ENCODE measurements around the gene FAM83F.
"Not testable (repeated sequence)": the region's sequence is repeated elsewhere in the genome, so short reads cannot be mapped to it uniquely, and the experiment has no call there.

FAM83F gene

GRCh38 chr22:39966470-39966869 lies 28.3 kb upstream of the FAM83F start:
- DNase-seq = no peak

- DNase-seq = no peak
Observed at GRCh38 chr22:39967103-39967829, 27.5 kb upstream of the FAM83F start.

- no peak for DNase-seq
Observed at GRCh38 chr22:39967996-39968972, 26.5 kb upstream of the FAM83F start.

- no peak for DNase-seq
Observed at GRCh38 chr22:39970742-39971141, 24.0 kb upstream of the FAM83F start.

- no peak for DNase-seq
Observed at GRCh38 chr22:39972641-39973040, 22.1 kb upstream of the FAM83F start.

GRCh38 chr22:39973656-39974055 lies 21.1 kb upstream of the FAM83F start:
- DNase-seq = no peak

GRCh38 chr22:39974065-39974464 lies 20.7 kb upstream of the FAM83F start:
- DNase-seq = no peak

- DNase-seq = no peak
Observed at GRCh38 chr22:39979048-39979447, 15.7 kb upstream of the FAM83F start.

- no peak for DNase-seq
Observed at GRCh38 chr22:39979458-39979857, 15.3 kb upstream of the FAM83F start.

- no peak for DNase-seq
Observed at GRCh38 chr22:39980596-39980995, 14.2 kb upstream of the FAM83F start.

- no peak for DNase-seq
Observed at GRCh38 chr22:39983346-39983745, 11.4 kb upstream of the FAM83F start.

GRCh38 chr22:39984006-39984405 lies 10.7 kb upstream of the FAM83F start:
- DNase-seq = no peak

GRCh38 chr22:39984746-39985145 lies 10.0 kb upstream of the FAM83F start:
- no peak for DNase-seq

GRCh38 chr22:39985383-39986035 lies 9.2 kb upstream of the FAM83F start:
- no peak for DNase-seq

GRCh38 chr22:39988386-39989114 lies 6.2 kb upstream of the FAM83F start:
- no peak for DNase-seq

GRCh38 chr22:39989633-39990032 lies 5.1 kb upstream of the FAM83F start:
- DNase-seq = no peak

- no peak for DNase-seq
Observed at GRCh38 chr22:39990686-39991085, 4.1 kb upstream of the FAM83F start.

GRCh38 chr22:39991159-39991860 lies 3.4 kb upstream of the FAM83F start:
- no peak for DNase-seq

- no peak for DNase-seq
Observed at GRCh38 chr22:39992088-39992826, 2.5 kb upstream of the FAM83F start.

- not testable (repeated sequence) for DNase-seq
Observed at GRCh38 chr22:39992894-39993293, 1.9 kb upstream of the FAM83F start.

- no peak for DNase-seq
Observed at GRCh38 chr22:39994041-39994565, 651 bp upstream of the FAM83F start.
